GM12878 (cell line): ENCODE results near the gene MAP4K4. TPM values are rescaled to one million over a fixed set of nuclear protein-coding genes. Genes with fewer than 3 reads are reported as not detected.
A peak's percentile ranks its signal among the peaks of the same experiment; 100 is the strongest.

Experiments
- ATAC-seq: fragments of 200-7000 bp; cut with Tn5 transposase; 3 replicates; pipeline ENCODE4 v1.9.1; 2020; ENCODE audit warnings: mild to moderate bottlenecking, moderate library complexity
- BruUV-seq: library from RNA; stranded (reverse); fragments of 400-500 nt; replicated peaks from 2 replicates; lab custom pipeline; 2021; lab: Mats Ljungman, UMichigan
- CTCF ChIA-PET: fragments of 300-600 bp; sonication (Branson Sonifier 250); formaldehyde crosslinking; extraction: SDS; loops from one replicate; lab custom pipeline; 2021; ENCODE audit warnings: inconsistent platforms; lab: Yijun Ruan, JAX
- POLR2A ChIA-PET: fragments of 350-600 bp; formaldehyde crosslinking; extraction: SDS; loops from one replicate; lab custom pipeline; 2021; ENCODE audit warnings: inconsistent platforms; lab: Charles Lee
- RAD21 ChIA-PET: fragments of 300-600 bp; sonication (Branson Sonifier 250); formaldehyde crosslinking; loops from one replicate; lab custom pipeline; 2023; ENCODE audit warnings: antibody characterized with exemption; ENCODE audit not compliant: unreplicated experiment; lab: Charles Lee
- SMC1A ChIA-PET: fragments of 300-600 bp; sonication (Branson Sonifier 250); formaldehyde crosslinking; loops from one replicate; lab custom pipeline; 2023; ENCODE audit not compliant: unreplicated experiment, uncharacterized antibody; lab: Charles Lee
- DNase-seq: peaks from one replicate; pipeline ENCODE4 v3.0.0-alpha.2; 2011; ENCODE audit warnings: low read depth, low spot score
- FAIRE-seq: peaks from 3 replicates; lab custom pipeline; 2011; peaks lifted over from hg19 to GRCh38; lab: Jason Lieb, UNC
- H2AFZ ChIP-seq: 2 replicates; pipeline ENCODE4 v1.6.0; 2011; ENCODE audit warnings: low read depth, low read length, control low read depth; ENCODE audit not compliant: control insufficient read depth
- H3K27ac ChIP-seq: 2 replicates; pipeline ENCODE4 v1.5.1; 2011; ENCODE audit warnings: control low read depth; ENCODE audit not compliant: control insufficient read depth, insufficient read depth
- H3K27me3 ChIP-seq, 2 experiments: replicated peaks in 1 of 2; 2 replicates each; pipeline versions ENCODE4 v1.6.0 to v1.6.1; 2011; ENCODE audit warnings: low read length in 1 of 2; ENCODE audit not compliant: control insufficient read depth in 2 of 2, insufficient read depth in 2 of 2
- H3K36me3 ChIP-seq, 2 experiments: 2 replicates each; pipeline ENCODE4 v1.5.1; 2011; ENCODE audit warnings: low read length in 1 of 2; ENCODE audit not compliant: control insufficient read depth in 2 of 2, insufficient read depth in 2 of 2
- H3K4me1 ChIP-seq: 2 replicates; pipeline ENCODE4 v1.6.1; 2011; ENCODE audit warnings: mild to moderate bottlenecking, low read length, moderate library complexity, mixed read lengths; ENCODE audit not compliant: control insufficient read depth, insufficient read depth
- H3K4me2 ChIP-seq: 2 replicates; pipeline ENCODE4 v1.6.0; 2011; ENCODE audit warnings: control low read depth; ENCODE audit not compliant: control insufficient read depth, insufficient read depth
- H3K4me3 ChIP-seq: fragments of 200-600 bp; sonication (generic); 2 replicates; pipeline ENCODE4 v1.5.1; 2016
- H3K79me2 ChIP-seq: 2 replicates; pipeline ENCODE4 v1.6.0; 2011; ENCODE audit warnings: low read length; ENCODE audit not compliant: control insufficient read depth, insufficient read depth
- H3K9ac ChIP-seq: 2 replicates; pipeline ENCODE4 v1.8.0; 2011; ENCODE audit warnings: low read length, control low read depth, mixed read lengths; ENCODE audit not compliant: control insufficient read depth, insufficient read depth
- H3K9me3 ChIP-seq: replicated peaks from 3 replicates; pipeline ENCODE4 v1.5.1; 2011; ENCODE audit warnings: mild to moderate bottlenecking, low read length; ENCODE audit not compliant: control insufficient read depth, insufficient read depth
- H4K20me1 ChIP-seq: 2 replicates; pipeline ENCODE4 v1.6.0; 2011; ENCODE audit not compliant: control insufficient read depth, insufficient read depth
- HDAC6 ChIP-seq: fragments of 200-600 bp; sonication (generic); IDR thresholded peaks from one replicate; pipeline ENCODE4 v1.8.0; 2017; ENCODE audit warnings: antibody characterized with exemption; ENCODE audit not compliant: unreplicated experiment
- NR2F1 ChIP-seq: fragments of 450-650 bp; conservative IDR thresholded peaks from 2 replicates; pipeline ENCODE4 v1.6.1; 2017; ENCODE audit warnings: mild to moderate bottlenecking
- PML ChIP-seq: IDR thresholded peaks from 2 replicates; pipeline ENCODE4 v1.6.1; 2012; ENCODE audit warnings: low read length, inconsistent platforms
- POU2F2 ChIP-seq: IDR thresholded peaks from 3 replicates; pipeline ENCODE4 v1.6.1; 2011; ENCODE audit warnings: low read depth, mild to moderate bottlenecking, low read length, borderline replicate concordance
- WGBS: methylation state at CpG from one replicate; pipeline ENCODE4 v1.1.6; 2016; ENCODE audit warnings: low lambda C conversion rate; ENCODE audit not compliant: insufficient replicate concordance, insufficient coverage; ENCODE audit errors: missing lambda C conversion rate; 5-methylcytosine and 5-hydroxymethylcytosine counted together
- in situ Hi-C: fragments of 300-500 bp; cut with MboI; formaldehyde crosslinking; loops from 9 replicates; pipeline ENCODE4 v1.14.3; 2018; ENCODE audit warnings: mixed read lengths
- intact Hi-C: fragments of 100-400 bp; cut with micrococcal nuclease; formaldehyde crosslinking; loops from one replicate; pipeline ENCODE4 v1.14.2; 2022; ENCODE audit not compliant: unreplicated experiment
- polyA plus RNA-seq, 11 experiments: library from polyadenylated mRNA; depleted of rRNA in 4 of 11; unstranded in 6 of 11; stranded (reverse) in 5 of 11; fragments of >200 nt; fragmentation: Nextera tagmentation in 4 of 11; fragmentation: Illumina TruSeq in 1 of 11; extraction: Ambion mirVana in 4 of 11; extraction: Trizol in 1 of 11; gene quantifications; 1 replicate in 1 of 11; 2 replicates in 10 of 11; pipeline versions ENCODE4 v1.2.1 to v1.2.3, GENCODE V29; 2011 to 2016; ENCODE audit warnings: inconsistent platforms in 2 of 11, missing spikeins in 2 of 11, low read depth in 1 of 11
- total RNA-seq, 4 experiments: library from RNA; depleted of rRNA in 3 of 4; stranded (reverse); fragments of >200 nt in 3 of 4; fragmentation: Illumina TruSeq in 1 of 4; extraction: Trizol in 1 of 4; gene quantifications; 2 replicates each; pipeline versions ENCODE4 v1.2.1 to v1.2.3, GENCODE V29; 2013 to 2021
- TF ChIP-seq, protein P1 (sequence below): IDR thresholded peaks from 2 replicates; pipeline ENCODE4 v1.6.1; 2011; ENCODE audit warnings: mild to moderate bottlenecking, low read depth, low read length, moderate library complexity; ENCODE audit not compliant: insufficient replicate concordance

MAP4K4 gene
- total and polyA plus RNA-seq, 10 of the 15 experiments (the other 5 are each of a cell fraction or from before 2014, with no cell fraction given): 1.9 to 50.4 (median 9.7) TPM

DNA sequence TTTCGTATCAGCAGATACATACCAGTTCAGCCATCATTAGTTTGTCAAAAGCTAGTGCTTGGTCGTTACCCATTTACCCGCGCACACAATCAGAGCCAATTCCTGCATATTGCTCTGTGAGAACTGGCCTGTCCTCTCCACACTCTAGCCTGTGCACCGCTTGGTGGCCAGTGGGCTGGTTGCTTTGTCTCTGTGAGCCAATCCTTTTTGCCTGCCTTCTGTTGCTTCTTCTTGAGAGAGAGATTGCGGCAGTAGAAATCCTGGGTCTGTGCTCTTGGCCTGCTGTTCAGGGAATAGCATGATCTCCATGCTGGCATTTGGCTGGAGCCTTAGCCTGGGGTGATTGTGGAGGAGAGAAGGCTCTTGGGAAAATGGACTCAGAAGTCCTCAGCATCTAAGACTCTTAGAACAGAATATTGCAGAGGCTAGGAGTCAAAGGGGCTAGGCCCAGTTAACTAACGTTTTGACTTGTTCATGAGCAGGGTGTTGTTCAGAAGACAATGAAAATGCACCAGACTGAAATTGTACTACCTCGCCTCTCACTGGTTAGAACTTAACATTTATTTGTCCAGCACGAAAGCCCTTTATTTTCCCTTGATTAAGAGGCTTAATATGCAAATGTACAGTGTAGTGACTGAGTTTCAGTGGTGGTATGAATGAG lies 37.1 kb downstream of the MAP4K4 start:
- in situ Hi-C loops (no loop called here), intact Hi-C loops (no loop called here)
- ChIA-PET POLR2A (no interaction called here), RAD21 (interaction anchor here (2.0 kb wide), 1 partner anchor 11 kb away, joined by 4 read pairs; no protein-coding TSS in a partner anchor), SMC1A (interaction anchor here (1.0 to 1.6 kb wide), 2 partner anchors 20 to 21 kb away, joined by 3 to 4 read pairs; no protein-coding TSS in a partner anchor), CTCF (interaction anchor here (0.9 to 1.0 kb wide), 2 partner anchors 9 to 271 kb away, joined by 3 read pairs; no protein-coding TSS in a partner anchor)
- no peak overlapping the region for H2AFZ ChIP-seq
- 50% methylated on average over 9 of the region's 9 CpGs for WGBS
- H3K36me3 ChIP-seq: no peaks in the 10 kb centered on the region; a peak in 1 of 4 replicates
- no peaks in the 10 kb centered on the region for H4K20me1 ChIP-seq
- no peaks in the 10 kb centered on the region for H3K9me3 ChIP-seq
- no peaks in the 10 kb centered on the region for H3K4me1 ChIP-seq
- no peak for FAIRE-seq
- no TSS peak for BruUV-seq
- no peak for DNase-seq
- TF ChIP-seq PML (no peak), POU2F2 (peak; percentile 15; the same call in 1 of the 3 replicates)
- no peaks in the 10 kb centered on the region for H3K79me2 ChIP-seq
- no peak overlapping the region for H3K9ac ChIP-seq
- H3K4me3 ChIP-seq: no peak overlapping the region
- H3K27me3 ChIP-seq: no peaks in the 10 kb centered on the region
- no peak overlapping the region for H3K27ac ChIP-seq
- peak; percentile 35 for ATAC-seq
- no peak overlapping the region for H3K4me2 ChIP-seq

DNA sequence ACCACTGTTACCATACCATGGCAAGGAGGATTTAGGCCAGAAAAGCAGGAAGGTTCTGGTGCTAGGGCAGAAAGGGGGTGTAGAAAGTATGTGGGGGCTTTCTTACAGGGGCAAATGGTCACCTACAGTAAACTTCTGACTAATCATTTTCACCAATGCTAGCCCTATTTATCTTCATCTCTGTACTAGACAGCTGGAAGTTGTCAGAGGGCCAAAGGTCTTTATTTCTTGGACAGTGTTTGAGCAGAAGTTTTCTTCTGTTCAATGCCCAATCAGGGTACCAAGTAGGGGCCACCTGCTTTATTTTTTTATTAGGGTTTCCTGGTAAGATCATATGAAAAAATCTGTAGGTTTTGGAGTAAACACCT lies 37.6 kb downstream of the MAP4K4 start:
- Histone ChIP-seq H3K79me2 (no peaks in the 10 kb centered on the region), H4K20me1 (no peaks in the 10 kb centered on the region), H3K4me2 (no peak overlapping the region), H3K36me3 (no peaks in the 10 kb centered on the region; a peak in 1 of 4 replicates), H3K4me1 (no peaks in the 10 kb centered on the region), H3K27me3 (no peaks in the 10 kb centered on the region), H3K27ac (no peak overlapping the region), H3K9ac (no peak overlapping the region), H3K9me3 (no peaks in the 10 kb centered on the region), H3K4me3 (no peak overlapping the region), H2AFZ (no peak overlapping the region)
- RAD21 ChIA-PET: no interaction called here
- TF ChIP-seq, protein P1, sequence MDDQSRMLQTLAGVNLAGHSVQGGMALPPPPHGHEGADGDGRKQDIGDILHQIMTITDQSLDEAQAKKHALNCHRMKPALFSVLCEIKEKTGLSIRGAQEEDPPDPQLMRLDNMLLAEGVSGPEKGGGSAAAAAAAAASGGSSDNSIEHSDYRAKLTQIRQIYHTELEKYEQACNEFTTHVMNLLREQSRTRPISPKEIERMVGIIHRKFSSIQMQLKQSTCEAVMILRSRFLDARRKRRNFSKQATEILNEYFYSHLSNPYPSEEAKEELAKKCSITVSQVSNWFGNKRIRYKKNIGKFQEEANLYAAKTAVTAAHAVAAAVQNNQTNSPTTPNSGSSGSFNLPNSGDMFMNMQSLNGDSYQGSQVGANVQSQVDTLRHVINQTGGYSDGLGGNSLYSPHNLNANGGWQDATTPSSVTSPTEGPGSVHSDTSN: peak; percentile 17
- no peak for TF ChIP-seq HDAC6
- 0 out of 2 replicates have a peak, but pooled peaks have one; percentile 27 for TF ChIP-seq NR2F1
- ATAC-seq (peak; percentile 54), FAIRE-seq (no peak), DNase-seq (no peak)
- CTCF ChIA-PET: interaction anchor here (1.0 kb wide), 1 partner anchor 35 kb away, joined by 3 read pairs; no protein-coding TSS in a partner anchor
- intact Hi-C loops: no loop called here
- SMC1A ChIA-PET: interaction anchor here (1.2 to 2.4 kb wide), 3 partner anchors 13 to 35 kb away, joined by 3 to 10 read pairs (median 5); no protein-coding TSS in a partner anchor
- BruUV-seq: no TSS peak
- in situ Hi-C loops: no loop called here
- POLR2A ChIA-PET: no interaction called here
